ENCODE data around the gene MAST2.

Gene MAST2

GRCh38 chr1:45803299-45803780, at the start of gene MAST2:
TSS of gene MAST2 (plus strand) at chr1:45803612. CDS start at chr1:45803896, 284 bp downstream.
- DNase-seq: peak; percentile 93

- DNase-seq: no peak
These were observed 47.7 kb upstream of the MAST2 start for GRCh38 chr1:45755697-45756096.

DNA sequence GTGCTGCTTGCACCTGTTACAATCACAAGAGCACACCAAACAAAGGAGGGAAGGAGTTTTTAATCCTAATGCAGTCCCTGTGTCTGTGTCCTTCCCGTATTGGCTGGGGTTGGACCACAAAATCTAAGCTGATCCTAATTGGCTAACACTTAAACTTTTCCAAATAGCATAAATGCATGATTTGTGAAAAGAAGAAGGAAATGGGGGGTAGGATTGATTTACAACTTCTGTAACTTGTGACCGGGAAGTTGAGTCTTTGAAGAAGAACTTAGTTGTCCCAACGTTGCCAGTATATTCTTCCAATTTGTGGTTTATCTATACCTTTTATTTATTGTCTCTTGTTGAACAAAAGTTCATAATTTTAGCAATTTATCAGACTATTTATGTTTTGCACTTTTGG, 41.1 kb upstream of the MAST2 start:
- DNase-seq: no peak

GRCh38 chr1:45765999-45766792, 37.2 kb upstream of the MAST2 start:
- no peak for DNase-seq

GRCh38 chr1:45767035-45767434, 36.4 kb upstream of the MAST2 start:
- no peak for DNase-seq

GRCh38 chr1:45769261-45769932, 34.0 kb upstream of the MAST2 start:
- DNase-seq: peak; percentile 54

GRCh38 chr1:45772971-45773370, 30.4 kb upstream of the MAST2 start:
- DNase-seq: no peak

GRCh38 chr1:45775794-45776193, 27.6 kb upstream of the MAST2 start:
- DNase-seq: no peak

DNA sequence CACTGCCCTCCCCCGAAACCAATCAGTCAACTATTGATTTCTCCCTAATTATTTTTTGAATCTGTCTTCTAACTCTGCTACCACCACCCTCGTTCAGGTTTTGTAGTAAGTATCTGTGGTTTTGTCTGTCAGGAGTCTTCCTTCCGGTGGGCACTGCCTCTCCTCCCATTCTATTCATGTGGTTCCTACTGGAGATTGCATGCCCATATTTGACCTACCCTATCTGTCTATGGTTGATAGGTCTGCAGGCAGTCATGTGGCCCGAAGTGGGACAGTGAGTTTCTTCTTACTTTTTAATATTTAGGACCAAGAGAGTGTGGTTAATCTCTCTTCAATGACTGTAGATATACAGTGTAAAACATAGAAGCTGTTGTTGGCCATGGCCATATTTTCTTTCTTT, 17.8 kb upstream of the MAST2 start:
- peak; percentile 63 for DNase-seq

- no peak for DNase-seq
These were observed 15.5 kb upstream of the MAST2 start for GRCh38 chr1:45787905-45788304.

- DNase-seq: no peak
These were observed 13.8 kb upstream of the MAST2 start for GRCh38 chr1:45789601-45790000.

DNA sequence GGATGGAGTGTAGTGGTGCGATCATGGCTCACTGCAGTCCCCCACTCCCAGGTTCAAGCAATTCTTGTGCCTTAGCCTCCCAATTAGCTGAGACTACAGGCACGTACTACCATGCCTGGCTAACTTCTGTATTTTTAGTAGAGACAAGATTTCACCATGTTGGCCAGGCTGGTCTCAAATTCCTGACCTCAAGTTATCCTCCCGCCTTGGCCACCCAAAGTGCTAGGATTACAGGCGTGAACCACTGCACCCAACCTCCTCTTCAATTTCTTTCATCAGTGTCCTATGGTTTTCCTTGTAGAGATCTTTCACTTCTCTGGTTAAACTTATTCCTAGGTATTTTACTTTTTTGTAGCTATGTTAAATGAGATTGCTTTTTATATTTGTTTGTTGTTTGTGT, 10.7 kb upstream of the MAST2 start:
- no peak for DNase-seq

DNA sequence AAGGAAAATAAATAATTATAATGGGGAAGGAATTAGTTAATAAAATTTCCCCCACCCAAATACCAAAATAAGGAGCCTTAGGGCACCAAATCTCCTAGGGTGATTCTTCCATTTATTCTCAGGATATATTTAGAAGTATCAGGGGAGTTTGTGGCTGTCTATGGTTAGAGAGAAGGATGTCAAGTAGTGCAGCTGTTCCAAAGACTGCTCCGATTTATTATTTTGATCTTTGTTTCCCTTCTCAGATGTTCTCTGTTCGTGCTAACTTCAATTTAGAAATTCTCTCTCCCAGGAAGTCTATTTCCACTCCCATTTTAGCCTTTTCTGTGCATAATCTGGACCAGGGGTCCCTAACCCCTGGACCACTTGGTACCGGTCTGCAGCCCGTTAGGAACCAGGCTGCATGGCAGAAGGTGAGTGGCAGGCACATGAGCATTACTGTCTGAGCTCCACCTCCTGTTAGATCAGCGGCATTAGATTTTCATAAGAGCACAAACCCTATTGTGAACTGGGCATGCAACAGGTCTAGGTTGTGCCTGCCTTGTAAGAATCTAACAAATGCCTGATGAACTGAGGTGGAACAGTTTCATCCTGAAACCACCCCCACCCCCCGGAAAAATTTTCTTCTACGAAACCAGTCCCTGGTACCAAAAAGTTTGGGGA, 9.3 kb upstream of the MAST2 start:
- no peak for DNase-seq

DNA sequence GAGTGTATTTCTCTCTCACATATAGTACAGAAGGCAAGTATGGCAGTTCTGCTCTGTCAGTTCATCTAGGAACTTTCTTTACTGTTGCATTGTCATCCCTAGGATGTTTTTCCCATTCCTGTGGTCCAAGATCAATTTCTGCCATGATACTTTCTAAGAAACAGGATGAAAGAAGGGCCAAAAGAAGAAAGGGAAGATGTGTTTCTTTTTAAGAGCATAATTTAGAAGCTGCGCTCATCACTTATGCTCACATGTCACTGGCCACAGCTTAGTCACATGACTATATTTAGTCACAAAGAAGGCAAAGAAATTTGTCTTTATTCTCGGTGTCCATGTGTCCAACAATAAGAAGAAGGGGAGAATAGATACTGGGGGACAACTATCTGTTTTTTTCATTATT, 7.0 kb upstream of the MAST2 start:
- no peak for DNase-seq

DNA sequence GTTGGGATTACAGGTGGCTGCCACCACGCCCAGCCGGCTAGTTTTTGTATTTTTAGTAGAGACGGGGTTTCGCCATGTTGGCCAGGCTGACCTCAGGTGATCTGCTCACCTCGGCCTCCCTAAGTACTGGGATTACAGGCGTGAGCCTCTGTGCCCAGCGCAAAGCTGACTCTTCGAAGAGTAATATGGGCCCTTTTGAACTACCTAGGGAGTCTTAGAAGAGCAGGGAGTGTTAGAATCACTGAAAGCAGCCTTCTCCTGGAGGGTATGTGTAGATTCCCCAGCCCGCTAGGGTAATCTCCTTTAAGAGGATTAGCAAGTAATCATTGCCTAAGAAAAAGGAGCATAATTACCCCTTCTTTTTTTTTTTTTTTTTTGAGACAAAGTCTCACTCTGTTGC, 6.5 kb upstream of the MAST2 start:
- no peak for DNase-seq

GRCh38 chr1:45800899-45801298, 2.5 kb upstream of the MAST2 start:
- no peak for DNase-seq

DNA sequence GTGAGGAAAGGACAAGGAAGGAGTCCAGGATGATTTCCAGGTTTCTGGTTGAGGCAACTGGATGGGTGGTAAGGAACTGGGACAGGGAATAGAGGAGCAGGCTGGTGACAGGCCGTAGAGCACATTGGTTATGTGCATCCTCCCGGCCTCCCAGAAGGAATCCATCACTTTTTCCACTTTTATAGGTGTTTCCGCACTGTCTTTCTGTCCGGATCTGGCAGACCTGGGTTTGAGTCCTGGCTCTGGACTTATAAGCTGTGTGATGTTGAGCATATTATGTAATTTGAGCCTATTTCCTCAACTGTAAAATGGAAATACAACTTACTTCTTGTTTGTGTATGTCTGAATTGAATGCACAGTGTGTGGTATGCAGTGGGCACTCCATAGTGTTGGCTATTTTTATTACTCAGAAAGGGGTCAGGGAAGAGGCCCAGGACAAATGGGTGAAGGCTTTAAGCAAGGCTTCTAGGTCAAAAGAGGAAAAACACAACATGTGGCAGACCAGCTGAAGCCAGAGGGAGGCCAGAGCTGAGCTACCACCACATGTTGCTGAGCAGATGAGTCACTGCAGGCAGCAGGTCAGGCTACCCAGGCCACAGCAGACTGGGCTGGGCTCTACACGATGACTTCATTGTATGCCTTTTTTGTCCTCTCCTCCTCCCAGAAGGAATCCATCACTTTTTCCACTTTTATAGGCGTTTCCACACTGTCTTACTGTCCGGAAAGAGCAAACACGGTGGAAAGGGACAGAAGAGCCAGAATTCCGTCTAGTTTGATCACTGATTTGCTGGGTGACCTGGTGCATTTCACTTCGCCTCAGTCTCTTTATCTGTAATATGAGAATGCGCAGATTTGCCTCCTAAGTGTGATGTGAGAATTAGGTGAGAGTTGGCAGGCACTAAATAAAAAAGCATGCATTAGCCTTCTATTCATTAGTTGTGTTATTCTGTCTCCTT, 791 bp upstream of the MAST2 start:
- DNase-seq: peak; percentile 69

GRCh38 chr1:45803781-45804668, 613 bp downstream of the MAST2 start:
- DNase-seq: peak; percentile 33

DNA sequence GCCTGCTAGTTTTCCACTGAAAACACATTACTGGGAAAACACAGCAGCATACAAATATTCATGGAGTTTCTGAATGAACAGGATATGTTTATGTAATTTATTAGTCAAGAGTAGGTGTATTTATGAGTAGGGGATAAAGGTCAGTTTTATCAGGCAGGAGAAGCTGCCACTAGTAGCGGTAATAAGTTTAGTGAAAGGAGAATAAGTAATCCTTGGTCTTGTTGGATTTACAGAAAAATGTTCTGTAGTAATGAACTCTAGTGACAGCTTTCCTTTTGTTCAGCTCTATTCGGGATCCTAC, 1.2 kb downstream of the MAST2 start:
- no peak for DNase-seq

- no peak for DNase-seq
These were observed 2.7 kb downstream of the MAST2 start for GRCh38 chr1:45806129-45806528.

- DNase-seq: no peak
These were observed 6.3 kb downstream of the MAST2 start for GRCh38 chr1:45809761-45810160.

DNA sequence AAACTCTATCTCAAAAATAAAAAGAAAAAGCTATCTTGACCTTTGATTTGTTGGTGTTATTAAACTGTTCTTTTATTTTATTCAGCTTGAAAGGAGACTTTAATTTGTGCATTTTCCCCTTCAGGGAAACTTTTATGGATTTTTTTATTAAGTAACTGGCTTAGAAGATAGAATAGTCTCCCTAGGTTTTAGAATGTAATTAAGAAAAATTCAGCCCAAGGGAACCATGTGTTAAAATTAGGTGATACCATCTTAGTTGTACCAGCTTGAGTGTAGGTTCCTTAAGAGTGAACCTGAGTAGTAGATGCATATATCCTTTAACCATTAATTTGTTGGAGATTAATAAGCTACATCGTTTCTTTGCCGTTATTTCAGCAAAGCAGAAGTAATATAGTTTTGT, 11.4 kb downstream of the MAST2 start:
- DNase-seq: no peak
